D341Med (cell line): ENCODE data around the gene TYW1B.
"Not testable (repeated sequence)": the region's sequence is repeated elsewhere in the genome, so short reads cannot be mapped to it uniquely, and the experiment has no call there.

Source experiments
- DNase-seq: peaks from one replicate; pipeline ENCODE4 v3.0.0; 2012; ENCODE audit warnings: low spot score

Gene TYW1B

DNA sequence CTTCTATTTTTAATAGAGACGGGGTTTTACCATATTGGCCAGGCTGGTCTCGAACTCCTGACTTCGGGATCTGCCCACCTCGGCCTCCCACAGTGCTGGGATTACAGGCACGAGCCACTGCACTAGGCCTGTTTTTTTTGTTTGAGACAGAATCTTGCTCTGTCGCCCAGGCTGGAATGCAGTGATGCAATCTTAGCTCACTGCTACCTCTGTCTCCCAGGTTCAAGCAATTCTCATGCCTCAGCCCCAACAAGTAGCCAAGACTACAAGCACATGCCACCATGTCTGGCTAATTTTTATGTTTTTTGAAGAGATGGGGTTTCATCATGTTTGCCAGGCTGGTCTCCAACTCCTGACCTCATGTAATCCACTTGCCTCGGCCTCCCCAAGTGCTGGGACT, 73.7 kb downstream of the TYW1B start:
- no peak for DNase-seq

DNA sequence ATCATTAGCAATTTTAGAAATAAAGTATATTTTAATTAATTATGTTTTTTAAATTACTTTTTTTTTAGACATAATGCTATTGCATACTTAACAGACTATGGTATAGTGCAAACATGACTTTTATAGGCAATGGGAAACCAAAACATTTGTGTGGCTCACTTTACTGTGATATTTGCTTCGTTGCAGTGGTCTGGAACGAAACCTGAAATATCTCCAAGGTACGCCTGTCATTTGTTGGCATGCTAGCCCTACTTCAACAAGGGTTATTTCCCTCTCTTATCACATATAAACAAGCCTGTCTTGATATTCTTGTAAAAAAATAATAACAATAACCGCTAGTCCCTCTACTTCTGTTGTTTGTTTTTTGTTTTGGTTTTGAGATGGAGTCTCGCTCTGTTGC, 74.2 kb downstream of the TYW1B start:
- DNase-seq: no peak

DNA sequence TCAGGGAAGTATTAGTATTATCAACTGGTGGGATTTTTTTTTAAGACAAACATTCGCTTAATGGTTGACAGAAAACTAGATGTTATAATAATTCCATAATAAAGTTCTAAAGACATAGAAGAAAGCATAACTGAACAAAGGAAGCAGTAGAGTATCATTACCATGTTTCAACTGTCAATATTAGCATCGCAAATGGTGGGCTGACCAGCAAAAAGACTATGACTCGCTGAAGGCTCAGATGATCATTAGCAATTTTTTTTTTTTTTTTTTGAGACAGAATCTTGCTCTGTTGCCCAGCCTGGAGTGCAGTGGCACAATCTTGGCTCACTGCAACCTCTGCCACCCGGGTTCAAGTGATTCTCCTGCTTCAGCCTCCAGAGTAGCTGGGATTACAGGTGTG, 74.8 kb downstream of the TYW1B start:
- not testable (repeated sequence) for DNase-seq

DNA sequence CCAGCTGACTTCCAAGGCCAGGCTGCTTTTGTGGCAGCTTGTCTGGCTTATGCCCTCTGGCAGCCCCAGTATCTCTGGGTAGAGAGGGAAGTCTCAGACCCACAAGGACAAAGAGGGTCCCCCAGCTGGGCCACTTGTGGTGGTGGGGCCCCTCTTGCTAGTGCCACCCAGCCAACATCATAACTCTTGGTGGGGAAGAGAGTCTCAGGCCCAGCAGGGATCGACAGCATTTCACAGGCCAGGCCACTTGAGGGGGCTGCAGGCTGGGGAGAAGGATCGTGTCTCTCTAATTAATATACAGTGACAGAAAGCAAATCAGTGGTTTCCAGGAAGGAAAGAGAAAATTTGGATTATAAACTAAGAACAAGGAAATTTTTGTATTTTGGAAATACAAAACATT, 76.0 kb downstream of the TYW1B start:
- peak; percentile 82 for DNase-seq

DNA sequence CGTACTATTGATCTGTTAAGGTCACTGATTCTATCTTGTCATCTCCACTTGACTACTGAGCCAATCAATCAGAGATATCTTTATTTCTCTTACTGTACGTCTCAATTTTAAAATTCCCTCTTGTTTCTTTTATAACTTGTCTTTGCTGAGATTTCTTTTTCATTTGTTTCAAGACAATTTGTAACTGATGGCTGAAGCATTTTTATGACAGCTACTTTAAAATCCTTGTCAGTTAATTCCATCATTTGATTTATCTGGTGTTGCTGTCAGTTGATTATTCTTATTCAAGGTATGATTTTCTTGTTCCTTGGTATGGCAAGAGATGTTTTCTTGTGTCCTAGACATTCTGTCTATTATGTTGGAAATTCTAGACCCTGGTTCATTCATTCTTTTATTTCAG, 76.6 kb downstream of the TYW1B start:
- no peak for DNase-seq

DNA sequence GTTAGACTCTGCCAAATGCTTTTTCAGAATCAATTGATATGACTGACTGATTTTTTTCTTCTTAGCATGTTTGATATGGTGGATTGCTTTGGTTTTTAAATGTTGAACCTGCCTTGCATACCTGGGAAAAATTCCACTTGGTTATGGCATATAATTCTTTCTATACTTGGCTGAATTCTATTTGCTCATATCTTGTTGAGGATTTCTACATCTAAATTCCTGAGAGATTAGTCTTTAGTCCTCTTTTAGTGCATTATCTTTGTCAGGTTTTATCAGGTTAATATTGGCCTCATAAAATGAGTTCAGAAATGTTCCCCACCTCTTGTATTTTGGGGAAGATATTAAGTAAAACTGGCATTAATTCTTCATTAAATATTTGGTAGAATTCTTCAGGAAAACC, 79.4 kb downstream of the TYW1B start:
- DNase-seq: not testable (repeated sequence)

DNA sequence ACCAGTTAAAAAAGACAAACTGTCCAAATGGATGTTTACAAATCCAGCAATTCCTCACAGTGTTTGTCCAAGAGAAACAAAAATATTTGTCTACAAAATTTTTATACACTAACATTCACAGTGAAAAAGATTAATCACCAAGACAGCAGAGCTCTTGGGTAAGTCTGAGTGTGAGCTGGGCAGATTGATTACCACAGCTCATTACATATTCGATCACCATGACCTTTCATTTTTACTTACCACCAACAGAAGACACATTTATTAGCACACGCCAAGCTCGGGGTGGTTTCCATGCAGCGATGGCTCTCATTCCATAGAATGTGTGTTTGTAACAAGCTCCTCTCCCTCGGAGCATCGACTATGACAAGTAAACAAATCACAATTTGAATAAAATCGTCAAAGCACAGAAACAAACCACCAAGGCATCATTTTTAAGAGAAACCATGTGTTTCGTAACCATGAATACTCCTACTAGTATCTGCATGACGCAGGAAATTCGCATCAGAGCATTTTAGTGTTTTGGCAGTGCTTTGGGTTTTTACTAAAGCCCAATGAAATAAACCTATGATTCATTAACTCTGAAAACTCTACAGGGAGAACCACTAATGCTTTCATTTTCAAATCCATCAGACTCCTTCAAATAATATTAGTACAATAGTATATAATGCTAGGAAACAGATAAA, 83.6 kb downstream of the TYW1B start:
- not testable (repeated sequence) for DNase-seq

DNA sequence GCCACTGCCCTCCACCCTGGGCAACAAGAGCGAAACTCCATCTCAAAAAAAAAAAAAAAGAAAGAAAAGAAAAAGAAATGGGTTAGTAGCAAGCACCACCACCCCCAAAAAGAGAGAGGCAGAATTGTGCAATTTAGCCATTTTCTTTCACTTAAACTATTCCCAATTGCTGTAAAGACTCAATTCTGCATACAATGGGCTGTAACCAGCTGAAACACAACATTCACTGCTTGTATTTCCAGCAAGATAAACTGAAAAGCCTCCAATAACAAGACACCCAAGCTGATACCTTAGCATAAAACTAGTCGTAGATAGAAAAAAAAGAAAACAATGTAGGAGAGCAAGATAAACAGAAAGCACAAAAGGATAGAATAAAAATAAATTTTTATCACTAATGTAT, 84.2 kb downstream of the TYW1B start:
- DNase-seq: not testable (repeated sequence)

DNA sequence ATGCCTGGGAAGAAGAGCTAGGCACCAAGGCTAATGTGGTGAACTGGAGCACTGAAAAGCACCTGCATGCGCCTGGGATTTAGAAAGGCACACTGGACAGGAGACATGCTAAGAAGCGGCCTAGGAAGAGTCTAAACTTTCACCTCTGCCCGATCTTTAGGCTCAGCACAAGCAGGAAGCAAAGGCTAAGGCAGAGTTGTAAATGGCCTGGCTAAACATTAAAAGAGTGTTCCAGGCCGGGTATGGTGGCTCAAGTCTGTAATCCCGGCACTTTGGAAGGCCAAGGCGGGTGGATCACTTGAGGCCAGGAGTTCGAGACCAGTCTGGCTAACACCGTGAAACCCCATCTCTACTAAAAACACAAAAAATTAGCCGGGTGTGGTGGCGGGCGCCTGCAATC, 88.3 kb downstream of the TYW1B start:
- DNase-seq: not testable (repeated sequence)

DNA sequence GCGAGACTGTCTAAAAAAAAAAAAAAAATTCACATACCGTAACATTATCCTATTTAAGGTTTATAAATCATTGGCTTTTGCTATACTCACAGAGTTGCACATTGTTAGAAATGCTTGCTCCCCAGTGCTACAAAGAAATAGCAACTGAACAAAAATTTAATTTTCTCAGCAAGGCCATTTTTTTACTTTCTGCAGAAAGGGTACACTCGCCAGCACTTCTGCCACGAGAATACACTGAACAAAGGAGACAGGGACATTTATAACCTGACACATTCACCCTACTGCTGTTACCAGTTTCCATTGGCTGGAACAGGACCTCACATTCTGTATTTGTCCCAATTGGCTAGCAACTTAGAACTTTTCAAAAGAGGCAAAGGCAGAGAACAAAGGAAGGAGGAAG, 92.1 kb downstream of the TYW1B start:
- DNase-seq: not testable (repeated sequence)

DNA sequence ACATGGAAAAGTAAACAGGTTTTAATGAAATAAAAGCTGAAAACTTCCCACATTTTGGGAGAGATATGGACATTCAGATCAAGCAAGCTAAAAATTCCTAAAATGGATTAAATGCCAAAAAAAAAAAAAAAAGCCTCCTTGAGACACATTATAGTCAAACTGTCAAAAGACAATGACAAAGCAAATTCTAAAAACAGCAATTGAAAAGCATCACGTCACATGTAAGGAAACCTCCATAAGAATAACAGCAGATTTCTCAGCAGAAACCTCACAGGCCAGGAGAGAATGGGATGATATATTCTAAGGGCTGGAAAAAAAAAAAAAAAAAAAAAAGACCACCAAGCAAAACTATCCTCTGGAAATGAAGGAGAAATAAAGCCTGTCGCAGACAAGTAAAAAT, 97.2 kb downstream of the TYW1B start:
- DNase-seq: not testable (repeated sequence)

DNA sequence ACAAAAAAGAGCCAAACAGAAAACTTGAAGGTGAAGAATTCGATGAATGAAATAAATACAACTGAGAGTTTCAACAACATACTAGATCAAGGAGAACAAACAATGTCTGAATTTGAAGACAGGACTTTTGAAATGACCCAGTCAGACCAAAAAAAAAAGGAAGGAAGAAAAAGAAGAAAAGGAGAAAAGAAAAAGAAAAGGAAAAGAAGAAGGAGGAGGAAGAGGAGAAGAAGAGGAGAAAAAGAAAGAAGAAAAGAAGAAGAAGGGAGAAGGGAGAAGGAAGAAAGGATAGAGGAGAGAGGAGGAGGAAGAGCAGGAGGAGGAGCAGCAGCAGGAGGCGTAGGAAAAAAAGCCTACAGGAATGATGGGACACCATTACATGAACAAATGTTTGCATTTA, 97.6 kb downstream of the TYW1B start:
- DNase-seq: not testable (repeated sequence)

DNA sequence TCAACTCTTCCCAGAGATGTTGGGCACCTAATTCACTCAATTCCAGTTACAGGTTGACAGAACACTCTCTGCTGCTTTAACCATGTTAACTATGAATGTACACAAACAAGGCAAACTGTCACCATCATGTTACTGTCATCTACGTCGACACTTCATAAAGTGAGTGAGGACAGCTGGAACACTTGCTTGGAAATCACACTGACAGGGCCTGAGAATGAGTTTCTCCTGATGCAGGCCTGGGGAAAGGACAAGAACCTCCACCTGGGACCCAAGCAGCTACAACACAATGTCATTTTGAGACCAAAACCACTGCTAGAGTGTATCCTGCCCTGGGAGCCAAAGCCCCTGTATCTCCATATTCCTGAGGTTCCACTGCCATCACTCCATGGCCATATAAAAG, 98.9 kb downstream of the TYW1B start:
- DNase-seq: not testable (repeated sequence)

DNA sequence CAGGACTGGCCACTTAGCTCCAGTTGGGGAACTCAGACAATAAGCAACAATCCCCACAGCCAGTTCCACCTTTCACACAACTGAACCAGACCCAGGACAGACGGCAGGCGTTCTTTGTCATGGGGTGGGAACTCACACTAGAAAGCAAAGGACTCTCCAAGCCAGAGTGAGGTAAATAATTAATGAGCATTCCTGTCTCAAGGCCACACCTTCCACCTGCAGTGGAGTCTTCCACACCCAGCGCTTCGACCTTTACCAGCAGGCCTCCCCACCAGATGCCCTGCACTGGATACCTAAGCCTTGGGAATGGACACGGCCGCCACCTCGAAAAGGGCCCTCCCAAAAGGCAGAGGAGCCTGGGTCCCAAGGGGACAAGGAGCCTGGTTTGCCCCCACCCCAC, 105.3 kb downstream of the TYW1B start:
- DNase-seq: not testable (repeated sequence)

DNA sequence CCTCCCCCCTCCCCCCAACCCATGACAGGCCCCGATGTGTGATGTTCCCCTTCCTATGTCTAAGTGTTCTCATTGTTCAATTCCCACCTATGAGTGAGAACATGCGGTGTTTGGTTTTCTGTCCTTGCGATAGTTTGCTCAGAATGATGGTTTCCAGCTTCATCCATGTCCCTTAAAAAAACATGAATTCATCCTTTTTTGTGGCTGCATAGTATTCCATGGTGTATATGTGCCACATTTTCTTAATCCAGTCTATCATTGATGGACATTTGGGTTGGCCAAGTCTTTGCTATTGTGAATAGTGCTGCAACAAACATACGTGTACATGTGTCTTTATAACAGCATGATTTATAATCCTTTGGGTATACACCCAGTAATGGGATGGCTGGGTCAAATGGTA, 107.1 kb downstream of the TYW1B start:
- not testable (repeated sequence) for DNase-seq

DNA sequence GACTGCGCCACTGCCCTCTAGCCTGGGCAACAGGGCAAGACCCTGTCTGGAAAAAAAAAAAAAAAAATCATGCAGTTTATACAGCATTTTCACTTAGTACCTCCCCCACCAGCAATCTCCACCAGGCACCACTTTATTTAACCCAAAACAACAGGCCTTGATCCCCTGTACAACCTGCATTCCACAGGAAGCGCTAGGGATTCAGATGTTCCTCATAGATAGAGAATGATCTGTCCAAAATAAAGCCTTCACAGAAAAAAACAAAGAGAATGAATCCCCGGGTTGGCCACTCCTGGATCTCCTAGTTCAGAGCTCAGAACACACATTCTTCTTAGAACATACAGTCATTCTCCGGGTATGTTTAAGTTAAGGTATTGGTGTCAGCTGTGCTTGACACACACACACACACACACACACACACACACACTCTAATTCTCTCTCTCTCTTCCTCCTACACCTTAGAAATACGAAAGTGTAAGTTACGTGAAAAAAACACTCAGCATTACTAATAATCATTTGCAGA, 110.7 kb downstream of the TYW1B start:
- DNase-seq: not testable (repeated sequence)

DNA sequence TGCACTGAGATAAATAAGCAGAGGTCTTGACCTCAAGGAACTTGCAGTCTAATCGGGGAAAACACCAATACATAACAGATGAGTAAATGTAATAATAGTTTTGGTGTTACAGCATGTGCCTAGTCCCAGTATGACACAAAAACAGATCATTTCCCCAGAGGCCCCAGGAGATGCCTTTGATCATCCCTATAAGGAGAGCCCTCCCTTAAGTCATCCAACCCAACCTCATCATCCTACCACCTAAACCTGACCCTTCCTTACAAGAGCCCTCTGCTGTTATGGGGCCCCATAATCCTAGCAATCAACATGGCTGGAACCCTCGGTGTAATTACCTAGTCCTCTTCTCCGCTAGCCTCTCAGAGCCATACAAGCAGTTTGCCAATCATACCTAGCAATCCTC, 116.1 kb downstream of the TYW1B start:
- DNase-seq: not testable (repeated sequence)

DNA sequence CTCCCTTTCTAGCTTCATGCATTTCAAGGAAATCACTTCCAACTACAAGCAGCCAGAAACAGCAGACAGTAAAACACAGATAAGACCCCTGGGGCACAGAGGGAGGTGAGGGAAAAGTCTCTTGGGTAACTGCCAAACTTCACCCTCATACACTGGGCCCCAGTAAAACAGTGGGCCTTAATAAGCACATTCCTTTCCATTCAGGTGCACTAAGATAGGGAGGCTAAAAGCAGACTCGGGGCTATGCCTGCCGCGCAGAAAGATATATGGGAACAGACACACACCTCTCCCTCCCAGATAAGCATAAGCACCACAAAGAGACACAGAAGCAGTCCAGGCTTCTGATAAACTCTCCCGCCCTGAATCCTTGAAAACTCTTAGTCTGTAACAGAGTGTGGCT, 117.0 kb downstream of the TYW1B start:
- DNase-seq: no peak

DNA sequence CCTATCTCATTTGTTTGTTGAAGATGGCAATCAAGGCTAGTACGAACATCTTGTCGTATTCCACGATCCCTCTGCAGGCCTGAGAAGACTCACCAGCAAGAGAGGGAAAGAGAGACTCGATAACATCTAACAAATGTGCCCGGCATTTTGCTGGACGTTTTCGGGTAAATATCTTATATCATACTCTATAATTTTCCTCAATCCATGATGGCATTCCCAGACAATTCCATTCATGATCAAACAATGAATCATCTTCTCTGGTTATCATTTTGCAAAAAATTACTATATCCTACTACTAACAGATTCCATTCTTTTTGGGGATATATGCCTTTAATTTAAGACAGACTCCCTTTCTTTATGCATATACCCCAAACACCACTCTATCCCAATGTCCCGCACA, 118.1 kb downstream of the TYW1B start:
- no peak for DNase-seq

DNA sequence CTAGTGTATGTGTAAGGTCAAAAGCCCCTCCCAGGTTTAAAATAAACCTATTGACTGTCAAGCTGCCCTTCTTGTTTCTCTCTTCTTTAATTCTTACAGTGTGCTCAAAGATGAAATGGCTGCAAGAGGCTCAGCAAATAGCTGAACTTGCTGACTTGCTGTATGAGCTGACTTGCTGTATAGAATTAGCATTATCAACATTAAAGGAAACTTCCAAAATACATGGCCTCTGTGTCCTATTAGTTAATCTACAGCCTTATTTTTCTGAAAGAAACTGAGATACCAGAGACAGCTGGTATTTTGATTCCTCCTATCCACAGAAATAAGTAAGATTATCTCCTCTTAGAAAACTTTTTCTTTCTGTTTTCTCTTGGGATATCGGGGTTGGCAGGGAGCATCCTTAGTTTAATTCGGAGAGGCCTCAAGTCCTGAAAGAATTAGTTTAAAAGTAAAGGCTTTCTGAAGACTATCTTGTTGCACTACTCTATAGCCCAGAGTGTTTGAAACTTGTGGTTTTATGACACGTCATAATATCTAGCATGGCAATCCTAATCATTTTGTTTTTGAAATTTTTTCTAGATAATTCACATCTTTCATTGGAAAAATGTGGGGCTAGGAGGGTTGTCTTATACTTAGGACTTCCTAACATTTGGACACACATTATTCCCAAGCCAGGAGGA, 119.5 kb downstream of the TYW1B start:
- not testable (repeated sequence) for DNase-seq

DNA sequence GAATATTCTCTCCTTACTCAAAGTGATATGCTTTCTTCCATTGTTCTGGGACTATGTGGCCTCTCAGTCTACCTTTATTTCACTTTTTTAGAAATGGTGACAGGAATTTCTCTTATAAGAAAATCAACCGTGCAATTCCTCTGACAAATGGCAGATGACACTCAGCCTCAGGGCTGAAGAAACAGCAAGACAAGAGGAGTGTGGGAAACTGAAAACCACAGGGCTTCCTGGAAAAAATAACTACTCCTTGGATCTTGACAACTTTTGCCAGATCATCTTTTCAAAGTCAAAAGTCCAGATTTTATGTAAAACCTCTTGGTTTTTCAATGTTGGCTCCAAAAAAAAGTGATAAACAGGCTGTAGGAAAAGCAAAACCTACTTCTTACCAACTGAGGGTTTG, 121.5 kb downstream of the TYW1B start:
- DNase-seq: no peak

DNA sequence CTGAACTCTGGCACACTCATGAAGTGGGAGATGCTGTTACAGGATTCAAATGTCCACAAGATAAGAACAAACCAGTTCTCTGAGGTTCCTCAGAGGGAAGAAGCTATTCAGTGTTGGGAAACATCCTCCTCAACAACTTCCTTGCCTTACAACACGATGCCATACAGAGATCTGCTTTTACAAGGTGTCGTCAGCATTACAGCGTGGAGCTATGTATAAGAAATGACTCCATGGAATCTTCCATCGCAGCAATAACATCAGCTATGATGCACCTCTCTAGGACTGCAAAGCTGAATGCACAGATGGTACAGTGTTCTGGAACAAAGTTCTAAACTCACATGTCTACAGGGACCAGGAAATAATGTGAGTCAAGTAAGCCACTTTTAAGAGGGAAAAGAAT, 122.3 kb downstream of the TYW1B start:
- DNase-seq: not testable (repeated sequence)

DNA sequence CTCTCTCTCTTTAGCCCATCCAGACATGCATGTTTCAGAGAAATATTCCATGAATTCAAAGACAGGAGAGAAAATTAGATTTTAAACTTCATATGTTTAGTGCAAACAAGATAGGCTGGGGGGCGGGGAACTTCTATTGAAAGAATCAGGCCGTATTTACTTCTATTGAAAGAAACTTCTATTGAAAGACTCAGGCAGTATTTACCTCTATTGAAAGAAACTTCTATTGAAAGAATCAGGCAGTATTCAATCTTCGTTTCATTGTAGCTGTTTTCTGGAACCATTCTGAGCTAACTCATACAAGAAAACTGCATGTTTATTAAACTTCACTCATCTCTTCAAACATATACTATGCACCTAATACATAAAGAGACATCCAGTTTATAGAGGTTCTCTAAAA, 123.1 kb downstream of the TYW1B start:
- no peak for DNase-seq

DNA sequence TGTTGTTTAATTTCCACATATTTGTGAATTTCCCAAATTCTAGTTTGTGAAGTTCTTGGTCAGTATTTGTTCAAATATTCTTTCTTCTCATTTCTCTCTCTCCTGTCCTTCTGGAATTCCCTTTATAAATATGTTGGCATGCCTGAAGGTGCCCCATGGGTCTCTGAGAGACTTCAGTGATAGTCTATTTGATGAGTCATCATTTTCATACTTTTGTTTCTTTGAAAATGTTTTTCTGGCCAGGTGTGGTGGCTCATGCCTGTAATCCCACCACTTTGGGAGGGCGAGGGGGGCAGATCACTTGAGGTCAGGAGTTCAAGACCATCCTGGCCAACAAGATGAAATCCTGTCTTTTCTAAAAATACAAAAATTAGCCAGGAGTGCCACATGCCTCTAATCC, 127.5 kb downstream of the TYW1B start:
- not testable (repeated sequence) for DNase-seq
